WTC11 (cell line): ENCODE measurements around the gene RANBP6. TPM values are rescaled to one million over a fixed set of nuclear protein-coding genes. Genes with fewer than 3 reads are reported as not detected.

Source experiments
- ATAC-seq: fragments of 200-7000 bp; cut with Tn5 transposase; 2 replicates; pipeline ENCODE4 v1.10.0; 2021; ENCODE audit warnings: mild to moderate bottlenecking, moderate library complexity
- CTCF ChIA-PET: fragments of 300-600 bp; sonication (Branson Sonifier 250); formaldehyde crosslinking; loops from one replicate; lab custom pipeline; 2021; ENCODE audit warnings: antibody characterized with exemption; lab: Charles Lee
- POLR2A ChIA-PET: fragments of 350-600 bp; sonication (Branson Sonifier 250); formaldehyde crosslinking; loops from one replicate; lab custom pipeline; 2021; ENCODE audit warnings: antibody characterized with exemption; lab: Charles Lee
- DNase-seq: peaks from one replicate; pipeline ENCODE4 v3.0.0; 2021; ENCODE audit warnings: low spot score
- H3K27ac Mint-ChIP-seq: 2 replicates; pipeline ENCODE4 v1.8.0; 2021; ENCODE audit warnings: mixed read lengths
- H3K27me3 Mint-ChIP-seq: 2 replicates; pipeline ENCODE4 v1.8.0; 2021; ENCODE audit warnings: low read depth, mild to moderate bottlenecking, moderate library complexity, mixed read lengths
- H3K36me3 Mint-ChIP-seq: 2 replicates; pipeline ENCODE4 v1.8.0; 2021; ENCODE audit warnings: mixed read lengths
- H3K4me1 Mint-ChIP-seq: 2 replicates; pipeline ENCODE4 v1.8.0; 2022; ENCODE audit warnings: mixed read lengths
- H3K4me3 Mint-ChIP-seq: 2 replicates; pipeline ENCODE4 v1.8.0; 2021; ENCODE audit warnings: mild to moderate bottlenecking, moderate library complexity, mixed read lengths
- H3K9me3 Mint-ChIP-seq: 2 replicates; pipeline ENCODE4 v1.8.0; 2021; ENCODE audit warnings: mixed read lengths
- AR ChIP-seq: fragments of 250-450 bp; sonication (Bioruptor Pico); IDR thresholded peaks from 2 replicates; pipeline ENCODE4 v1.9.0; 2021; ENCODE audit warnings: mild to moderate bottlenecking
- ATF2 ChIP-seq: sonication (generic); formaldehyde crosslinking; IDR thresholded peaks from 2 replicates; pipeline ENCODE4 v1.8.1; 2022; ENCODE audit warnings: low read depth, missing genetic modification reagents, borderline replicate concordance
- E2F1 ChIP-seq: sonication (generic); formaldehyde crosslinking; IDR thresholded peaks from 2 replicates; pipeline ENCODE4 v1.8.0; 2022; ENCODE audit warnings: mild to moderate bottlenecking, missing genetic modification reagents
- EMX1 ChIP-seq: fragments of 250-450 bp; sonication (Bioruptor Pico); IDR thresholded peaks from 2 replicates; pipeline ENCODE4 v1.8.0; 2021; ENCODE audit warnings: mild to moderate bottlenecking
- ETV6 ChIP-seq: sonication (generic); formaldehyde crosslinking; IDR thresholded peaks from 2 replicates; pipeline ENCODE4 v1.8.1; 2022; ENCODE audit warnings: mild to moderate bottlenecking, missing genetic modification reagents
- FOXP1 ChIP-seq: sonication (generic); formaldehyde crosslinking; IDR thresholded peaks from 2 replicates; pipeline ENCODE4 v1.8.0; 2022; ENCODE audit warnings: missing genetic modification reagents, mild to moderate bottlenecking, moderate library complexity, borderline replicate concordance
- NFYB ChIP-seq: sonication (generic); formaldehyde crosslinking; conservative IDR thresholded peaks from 2 replicates; pipeline ENCODE4 v1.8.0; 2022; ENCODE audit warnings: low read depth, missing genetic modification reagents
- NR2C2 ChIP-seq: sonication (generic); formaldehyde crosslinking; IDR thresholded peaks from 2 replicates; pipeline ENCODE4 v1.8.0; 2022; ENCODE audit warnings: mild to moderate bottlenecking, missing genetic modification reagents
- TCF7 ChIP-seq: sonication (generic); formaldehyde crosslinking; IDR thresholded peaks from 2 replicates; pipeline ENCODE4 v1.8.0; 2022; ENCODE audit warnings: mild to moderate bottlenecking, low read depth, missing genetic modification reagents, moderate library complexity
- TEAD4 ChIP-seq: sonication (generic); formaldehyde crosslinking; IDR thresholded peaks from 2 replicates; pipeline ENCODE4 v1.8.0; 2022; ENCODE audit warnings: mild to moderate bottlenecking, missing genetic modification reagents
- USF1 ChIP-seq: sonication (generic); formaldehyde crosslinking; IDR thresholded peaks from 2 replicates; pipeline ENCODE4 v1.8.0; 2022; ENCODE audit warnings: mild to moderate bottlenecking, missing genetic modification reagents
- ZNF232 ChIP-seq: sonication (generic); formaldehyde crosslinking; IDR thresholded peaks from 2 replicates; pipeline ENCODE4 v1.8.0; 2022; ENCODE audit warnings: mild to moderate bottlenecking, missing genetic modification reagents
- ZNF317 ChIP-seq: sonication (generic); formaldehyde crosslinking; IDR thresholded peaks from 2 replicates; pipeline ENCODE4 v1.8.1; 2023; ENCODE audit warnings: low read depth, mild to moderate bottlenecking, moderate library complexity, missing genetic modification reagents, borderline replicate concordance
- microRNA-seq: library from miRNA; unstranded; fragments of <30 nt; microRNA quantifications from one replicate; pipeline ENCODE4 v1.2.0, GENCODE V29; 2022; ENCODE audit warnings: borderline number of aligned reads
- total RNA-seq: library from RNA; stranded (reverse); gene quantifications from 3 replicates; pipeline ENCODE4 v1.2.3, GENCODE V29; 2021
- TF ChIP-seq, protein P1 (sequence below): sonication (generic); formaldehyde crosslinking; IDR thresholded peaks from 2 replicates; pipeline ENCODE4 v1.8.0; 2022; ENCODE audit warnings: mild to moderate bottlenecking, missing genetic modification reagents
- TF ChIP-seq, protein P2 (sequence below): fragments of 250-450 bp; sonication (Bioruptor Pico); IDR thresholded peaks from 2 replicates; pipeline ENCODE4 v2.1.2; 2022; ENCODE audit warnings: mild to moderate bottlenecking, moderate library complexity
- TF ChIP-seq, protein P3 (sequence below): sonication (generic); formaldehyde crosslinking; IDR thresholded peaks from 2 replicates; pipeline ENCODE4 v1.8.1; 2023; ENCODE audit warnings: mild to moderate bottlenecking, missing genetic modification reagents, moderate library complexity

RANBP6 gene
- total RNA-seq, 1 experiment from 2014 or later = 20.1 TPM

GRCh38 chr9:5976674-5977397, 38.6 kb downstream of the RANBP6 start (continued):
- TF ChIP-seq, protein P1, sequence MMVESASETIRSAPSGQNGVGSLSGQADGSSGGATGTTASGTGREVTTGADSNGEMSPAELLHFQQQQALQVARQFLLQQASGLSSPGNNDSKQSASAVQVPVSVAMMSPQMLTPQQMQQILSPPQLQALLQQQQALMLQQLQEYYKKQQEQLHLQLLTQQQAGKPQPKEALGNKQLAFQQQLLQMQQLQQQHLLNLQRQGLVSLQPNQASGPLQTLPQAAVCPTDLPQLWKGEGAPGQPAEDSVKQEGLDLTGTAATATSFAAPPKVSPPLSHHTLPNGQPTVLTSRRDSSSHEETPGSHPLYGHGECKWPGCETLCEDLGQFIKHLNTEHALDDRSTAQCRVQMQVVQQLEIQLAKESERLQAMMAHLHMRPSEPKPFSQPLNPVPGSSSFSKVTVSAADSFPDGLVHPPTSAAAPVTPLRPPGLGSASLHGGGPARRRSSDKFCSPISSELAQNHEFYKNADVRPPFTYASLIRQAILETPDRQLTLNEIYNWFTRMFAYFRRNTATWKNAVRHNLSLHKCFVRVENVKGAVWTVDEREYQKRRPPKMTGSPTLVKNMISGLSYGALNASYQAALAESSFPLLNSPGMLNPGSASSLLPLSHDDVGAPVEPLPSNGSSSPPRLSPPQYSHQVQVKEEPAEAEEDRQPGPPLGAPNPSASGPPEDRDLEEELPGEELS = no peak
- TF ChIP-seq FOXP1 (CRISPR knock-in tag) = no peak
- no peak for TF ChIP-seq ATF2 (CRISPR knock-in tag)

GRCh38 chr9:5971740-5972139, 43.7 kb downstream of the RANBP6 start:
- no peak overlapping the region for H3K4me3 Mint-ChIP-seq
- H3K4me1 Mint-ChIP-seq = no peaks in the 10 kb centered on the region
- ChIA-PET POLR2A (no interaction called here), CTCF (no interaction called here)
- ATAC-seq = no peak
- no peaks in the 10 kb centered on the region for H3K27me3 Mint-ChIP-seq
- DNase-seq = no peak
- H3K9me3 Mint-ChIP-seq = peaks cover 9% of the 10 kb centered on the region
- H3K27ac Mint-ChIP-seq = no peak overlapping the region
- peaks cover 18% of the 10 kb centered on the region for H3K36me3 Mint-ChIP-seq
- TF ChIP-seq USF1 (CRISPR knock-in tag) (no peak), EMX1 (CRISPR knock-in tag) (no peak), NFYB (CRISPR knock-in tag) (no peak), ZNF317 (no peak), AR (CRISPR knock-in tag) (no peak), ETV6 (CRISPR knock-in tag) (no peak), TCF7 (CRISPR knock-in tag) (no peak), E2F1 (CRISPR knock-in tag) (no peak), NR2C2 (CRISPR knock-in tag) (no peak), TEAD4 (CRISPR knock-in tag) (no peak), ZNF232 (CRISPR knock-in tag) (no peak)
- TF ChIP-seq, protein P2, sequence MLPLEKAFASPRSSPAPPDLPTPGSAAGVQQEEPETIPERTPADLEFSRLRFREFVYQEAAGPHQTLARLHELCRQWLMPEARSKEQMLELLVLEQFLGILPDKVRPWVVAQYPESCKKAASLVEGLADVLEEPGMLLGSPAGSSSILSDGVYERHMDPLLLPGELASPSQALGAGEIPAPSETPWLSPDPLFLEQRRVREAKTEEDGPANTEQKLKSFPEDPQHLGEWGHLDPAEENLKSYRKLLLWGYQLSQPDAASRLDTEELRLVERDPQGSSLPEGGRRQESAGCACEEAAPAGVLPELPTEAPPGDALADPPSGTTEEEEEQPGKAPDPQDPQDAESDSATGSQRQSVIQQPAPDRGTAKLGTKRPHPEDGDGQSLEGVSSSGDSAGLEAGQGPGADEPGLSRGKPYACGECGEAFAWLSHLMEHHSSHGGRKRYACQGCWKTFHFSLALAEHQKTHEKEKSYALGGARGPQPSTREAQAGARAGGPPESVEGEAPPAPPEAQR = no peak
- TF ChIP-seq, protein P3, sequence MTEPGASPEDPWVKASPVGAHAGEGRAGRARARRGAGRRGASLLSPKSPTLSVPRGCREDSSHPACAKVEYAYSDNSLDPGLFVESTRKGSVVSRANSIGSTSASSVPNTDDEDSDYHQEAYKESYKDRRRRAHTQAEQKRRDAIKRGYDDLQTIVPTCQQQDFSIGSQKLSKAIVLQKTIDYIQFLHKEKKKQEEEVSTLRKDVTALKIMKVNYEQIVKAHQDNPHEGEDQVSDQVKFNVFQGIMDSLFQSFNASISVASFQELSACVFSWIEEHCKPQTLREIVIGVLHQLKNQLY = no peak

Small RNA genes within 50 kb of the gene (microRNA-seq; reads per million reads assigned to microRNA genes)
- 5.9 reads per million, percentile 16 among the genes with 10 or more reads in this experiment for gene MIR4665

Other genes starting within 250 kb of the RANBP6 start
- 25.4 to 28.8 TPM (median 28.8 TPM) in 3 replicates for gene ERMP1, start 182.5 kb downstream of the RANBP6 start, total RNA-seq
- gene MLANA, start 124.7 kb downstream of the RANBP6 start, total RNA-seq = not detected in 3 replicates
- gene IL33, start 200.2 kb upstream of the RANBP6 start, total RNA-seq = 0.07 TPM in 1 of 3 replicates, not detected in the others